Forelimb muscle (tissue), 1 donor: ENCODE measurements around the gene LRRFIP2. TPM values are rescaled to one million over a fixed set of nuclear protein-coding genes. Genes with fewer than 3 reads are reported as not detected.

Experiments used
- DNase-seq: peaks from one replicate; pipeline ENCODE4 v3.0.0-alpha.2; 2013; ENCODE audit warnings: low read depth
- polyA plus RNA-seq: library from polyadenylated mRNA; unstranded; fragments of 120-200 nt; gene quantifications from one replicate; pipeline ENCODE4 v1.2.1, GENCODE V29; 2013; ENCODE audit not compliant: insufficient read length

The LRRFIP2 gene
- polyA plus RNA-seq, 1 donor = 40.5 TPM

DNA sequence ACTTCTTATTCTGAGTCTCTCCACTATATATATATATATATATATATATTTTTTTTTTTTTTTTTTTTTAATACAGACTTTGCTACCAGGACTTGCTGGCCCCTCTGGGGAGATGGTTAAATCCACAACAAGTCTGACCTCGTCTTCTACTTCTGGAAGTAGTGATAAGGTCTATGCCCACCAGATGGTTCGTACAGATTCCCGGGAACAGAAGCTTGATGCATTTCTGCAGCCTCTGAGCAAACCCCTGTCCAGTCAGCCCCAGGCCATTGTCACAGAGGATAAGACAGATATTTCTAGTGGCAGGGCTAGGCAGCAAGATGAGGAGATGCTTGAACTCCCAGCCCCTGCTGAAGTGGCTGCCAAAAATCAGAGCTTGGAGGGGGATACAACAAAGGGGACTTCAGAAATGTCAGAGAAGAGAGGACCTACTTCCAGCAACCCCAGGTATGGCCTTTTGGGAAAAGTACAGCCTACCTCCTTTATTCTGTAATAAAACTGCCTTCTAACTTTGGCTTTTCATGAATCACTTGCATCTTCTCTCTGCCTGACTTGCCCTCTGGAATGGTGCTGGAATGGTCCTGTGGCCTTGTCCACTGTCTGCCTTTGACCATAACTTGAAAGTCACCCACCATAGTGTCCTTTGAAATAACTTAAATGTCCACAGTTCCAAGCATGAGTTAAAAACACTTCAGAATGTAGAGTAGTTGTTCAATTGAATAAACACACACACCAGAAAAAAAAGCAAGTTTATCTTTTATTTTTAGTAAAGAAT lies 148.6 kb downstream of the LRRFIP2 start:
- no peak for DNase-seq

GRCh38 chr3:37024820-37025405 lies 149.5 kb downstream of the LRRFIP2 start:
- no peak for DNase-seq

DNA sequence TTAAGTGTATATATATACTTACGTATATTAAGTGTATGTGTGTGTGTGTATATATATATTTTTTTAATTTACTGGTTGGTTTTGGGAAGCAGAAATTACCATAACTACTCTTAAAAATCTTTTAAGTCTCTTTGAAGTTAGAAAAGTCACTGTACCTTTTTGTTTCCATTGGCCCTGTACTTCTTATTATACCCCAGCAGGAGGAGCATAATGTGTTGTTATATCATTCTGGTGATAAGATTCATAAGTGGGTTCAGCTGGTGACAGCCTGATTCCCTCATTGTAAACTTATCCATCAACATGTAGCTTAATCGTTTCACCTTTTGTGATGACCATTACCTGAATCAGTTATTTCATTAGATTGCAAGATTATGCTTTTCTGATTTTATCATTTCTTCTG lies 150.3 kb downstream of the LRRFIP2 start:
- no peak for DNase-seq

GRCh38 chr3:37017683-37018082 lies 156.7 kb downstream of the LRRFIP2 start:
- DNase-seq = no peak

DNA sequence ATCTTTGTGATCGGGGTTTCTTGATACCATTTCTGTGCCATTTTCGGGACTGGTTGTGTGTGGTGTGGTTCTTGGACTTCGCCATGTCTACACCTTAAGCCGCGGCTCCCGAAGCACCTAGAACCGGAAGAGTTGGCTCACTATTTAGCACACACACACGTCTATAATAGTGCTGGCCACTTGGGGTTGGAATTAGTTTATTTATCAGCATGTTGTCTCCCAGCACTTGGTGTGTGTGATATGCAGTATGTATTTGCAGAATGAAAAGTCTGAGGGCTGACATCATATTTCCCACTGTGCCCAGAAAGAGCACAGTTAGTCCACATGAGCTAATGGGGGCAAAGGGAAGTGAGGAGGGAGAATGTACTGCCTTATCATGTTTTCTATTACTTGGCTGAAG lies 157.5 kb downstream of the LRRFIP2 start:
- no peak for DNase-seq

GRCh38 chr3:37015642-37016041 lies 158.7 kb downstream of the LRRFIP2 start:
- no peak for DNase-seq

GRCh38 chr3:37014620-37015019 lies 159.8 kb downstream of the LRRFIP2 start:
- DNase-seq = no peak

Other genes with a start within 250 kb of the LRRFIP2 start
- 3.9 TPM for gene TRANK1, start 229.5 kb downstream of the LRRFIP2 start, polyA plus RNA-seq
- gene EPM2AIP1, start 181.5 kb downstream of the LRRFIP2 start, polyA plus RNA-seq = 27.9 TPM
- gene MLH1, start 181.1 kb downstream of the LRRFIP2 start, polyA plus RNA-seq = 45.8 TPM
- gene GOLGA4, start 68.7 kb upstream of the LRRFIP2 start, polyA plus RNA-seq = 65.3 TPM